ENCODE measurements around the gene OSBPL2. TPM values are rescaled to one million over a fixed set of nuclear protein-coding genes. Genes with fewer than 3 reads are reported as not detected.

OSBPL2 gene
- total and polyA plus RNA-seq, 11 donors: 20.0 to 57.9 (median 38.3) TPM

DNA sequence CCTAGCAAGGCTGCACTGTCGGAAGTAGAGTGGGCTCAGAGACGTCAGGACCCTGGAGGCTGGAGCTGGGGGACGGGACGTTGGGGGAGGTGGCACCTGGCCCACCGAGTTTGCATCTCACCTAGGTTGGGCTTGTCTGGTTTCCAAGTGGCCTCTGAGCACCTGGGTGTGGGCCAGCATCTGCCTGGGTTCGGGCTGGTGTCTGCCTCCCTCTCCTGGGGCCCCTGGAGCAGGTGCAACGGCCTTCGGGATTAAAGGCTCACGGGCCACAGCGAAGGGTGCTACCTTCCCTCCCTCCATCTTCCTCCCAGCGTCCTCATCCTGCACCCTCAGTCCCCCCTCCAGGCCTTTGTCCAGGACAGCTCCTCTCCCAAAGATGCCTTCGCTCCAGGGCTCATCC lies 24.3 kb upstream of the OSBPL2 start:
- ATAC-seq (no peak), DNase-seq (no peak)
- peaks cover 8 to 81% (median 40%) of the 10 kb centered on the region in 9 donors for H3K27me3 ChIP-seq
- H3K27ac ChIP-seq: no peak overlapping the region
- WGBS, 4 donors: 53 to 62% (median 57%) methylated on average over 8 to 12 of the region's 12 CpGs
- no peak overlapping the region for H3K4me3 ChIP-seq
- H3K4me1 ChIP-seq: peaks cover 0 to 10% (median 0%) of the 10 kb centered on the region in 12 donors
- intact Hi-C loops (cut with DNase I): no loop called here
- H3K36me3 ChIP-seq: no peaks in the 10 kb centered on the region
- no peaks in the 10 kb centered on the region for H3K9me3 ChIP-seq
- no peak for TF ChIP-seq POLR2A (IDR thresholded peaks at IDR 0.05)
- TF ChIP-seq, protein P1, sequence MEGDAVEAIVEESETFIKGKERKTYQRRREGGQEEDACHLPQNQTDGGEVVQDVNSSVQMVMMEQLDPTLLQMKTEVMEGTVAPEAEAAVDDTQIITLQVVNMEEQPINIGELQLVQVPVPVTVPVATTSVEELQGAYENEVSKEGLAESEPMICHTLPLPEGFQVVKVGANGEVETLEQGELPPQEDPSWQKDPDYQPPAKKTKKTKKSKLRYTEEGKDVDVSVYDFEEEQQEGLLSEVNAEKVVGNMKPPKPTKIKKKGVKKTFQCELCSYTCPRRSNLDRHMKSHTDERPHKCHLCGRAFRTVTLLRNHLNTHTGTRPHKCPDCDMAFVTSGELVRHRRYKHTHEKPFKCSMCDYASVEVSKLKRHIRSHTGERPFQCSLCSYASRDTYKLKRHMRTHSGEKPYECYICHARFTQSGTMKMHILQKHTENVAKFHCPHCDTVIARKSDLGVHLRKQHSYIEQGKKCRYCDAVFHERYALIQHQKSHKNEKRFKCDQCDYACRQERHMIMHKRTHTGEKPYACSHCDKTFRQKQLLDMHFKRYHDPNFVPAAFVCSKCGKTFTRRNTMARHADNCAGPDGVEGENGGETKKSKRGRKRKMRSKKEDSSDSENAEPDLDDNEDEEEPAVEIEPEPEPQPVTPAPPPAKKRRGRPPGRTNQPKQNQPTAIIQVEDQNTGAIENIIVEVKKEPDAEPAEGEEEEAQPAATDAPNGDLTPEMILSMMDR (IDR thresholded peaks at IDR 0.05): no peak

- TF ChIP-seq POLR2A (IDR thresholded peaks at IDR 0.05): no peak
- TF ChIP-seq, protein P1 (IDR thresholded peaks at IDR 0.05): no peak
- Histone ChIP-seq H3K4me3 (no peak overlapping the region), H3K36me3 (no peaks in the 10 kb centered on the region), H3K27ac (no peak overlapping the region), H3K9me3 (no peaks in the 10 kb centered on the region), H3K27me3 (peaks cover 14 to 76% (median 45%) of the 10 kb centered on the region in 9 donors), H3K4me1 (peaks cover 0 to 16% (median 4%) of the 10 kb centered on the region in 12 donors)
- intact Hi-C loops (cut with DNase I): no loop called here
- WGBS, 4 donors: 80 to 84% (median 81%) methylated on average over 19 to 29 of the region's 29 CpGs
- no peak for DNase-seq
- ATAC-seq: no peak
Measured at GRCh38 chr20:62215020-62215990, 23.0 kb upstream of the OSBPL2 start.

- Histone ChIP-seq H3K9me3 (no peaks in the 10 kb centered on the region), H3K4me1 (peaks cover 0 to 24% (median 10%) of the 10 kb centered on the region in 12 donors), H3K4me3 (no peak overlapping the region), H3K27ac (no peak overlapping the region), H3K36me3 (no peaks in the 10 kb centered on the region), H3K27me3 (peaks cover 22 to 76% (median 49%) of the 10 kb centered on the region in 9 donors)
- intact Hi-C loops (cut with DNase I): no loop called here
- ATAC-seq (no peak), DNase-seq (peak in 1 of 5 donors; percentile 21)
- TF ChIP-seq POLR2A (IDR thresholded peaks at IDR 0.05): no peak
- TF ChIP-seq, protein P1 (IDR thresholded peaks at IDR 0.05): no peak
- 64 to 78% (median 78%) methylated on average over 13 to 40 of the region's 40 CpGs for WGBS, 4 donors
Measured at GRCh38 chr20:62215991-62216635, 22.2 kb upstream of the OSBPL2 start.
